Umbilical cord (tissue), 2 donors: ENCODE measurements around the gene FERMT1. TPM values are rescaled to one million over a fixed set of nuclear protein-coding genes. Genes with fewer than 3 reads are reported as not detected.
"Not testable (repeated sequence)": the region's sequence is repeated elsewhere in the genome, so short reads cannot be mapped to it uniquely, and the experiment has no call there.

Experiments
- DNase-seq: peaks from one replicate; pipeline ENCODE4 v3.0.0-alpha.2; 2015; ENCODE audit warnings: low spot score
- total RNA-seq: library from RNA; depleted of rRNA; stranded (reverse); fragments of >200 nt; gene quantifications from one replicate; pipeline ENCODE4 v1.2.3, GENCODE V29; 2014; ENCODE audit warnings: low replicate concordance; ENCODE audit not compliant: insufficient read depth

Gene FERMT1
- total RNA-seq, 1 donor from 2014 or later, result 2.6 TPM

DNA sequence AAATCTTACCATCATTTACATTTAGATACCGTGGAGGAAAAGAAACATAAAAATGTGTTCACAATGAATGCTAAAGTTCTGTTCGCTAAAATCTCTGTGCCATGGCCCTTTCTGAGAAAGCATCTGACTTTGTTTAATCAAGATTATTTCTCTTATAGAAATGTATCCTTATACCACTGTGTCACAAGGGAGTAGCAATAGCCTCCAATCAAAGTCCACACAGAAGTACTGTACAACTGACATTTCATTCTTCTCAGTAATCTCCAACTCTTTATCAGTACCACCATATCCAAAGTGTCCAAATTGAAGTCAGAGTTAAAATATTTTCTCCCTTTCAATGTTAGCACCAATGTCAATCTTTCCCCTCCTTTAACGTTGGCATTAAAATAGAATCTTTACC, 6.1 kb downstream of the FERMT1 start:
- DNase-seq, result no peak

DNA sequence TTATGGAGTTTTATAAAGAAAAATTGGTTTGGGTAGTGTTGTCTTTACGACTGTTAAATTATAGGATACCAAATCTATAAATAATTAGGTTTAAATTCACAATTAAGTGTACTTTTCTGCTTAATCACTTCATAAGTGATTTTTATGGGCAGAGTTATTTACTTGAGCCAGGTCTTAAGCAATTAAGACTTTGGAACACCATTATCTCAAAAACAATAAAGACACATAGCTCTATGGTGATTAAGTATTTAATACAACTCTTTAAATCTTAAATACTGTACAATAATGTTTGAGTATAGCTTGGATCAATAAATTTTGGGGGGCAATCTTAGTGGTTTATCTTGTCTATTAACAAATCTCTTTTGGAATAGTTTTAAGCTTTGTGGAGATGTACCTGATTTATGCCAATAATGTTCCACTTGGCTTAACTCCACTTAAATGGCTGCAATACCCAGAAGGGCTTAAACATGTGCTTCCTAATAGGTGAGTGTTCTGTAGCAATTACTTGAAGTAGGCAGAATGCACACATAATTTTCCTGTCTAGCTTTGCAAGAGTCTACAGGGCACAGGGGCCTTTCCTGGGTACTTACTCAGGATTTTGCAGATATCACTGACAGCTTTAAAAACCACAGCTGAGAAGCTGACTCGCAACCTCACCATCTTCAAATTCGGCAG, 7.5 kb downstream of the FERMT1 start:
- no peak for DNase-seq

DNA sequence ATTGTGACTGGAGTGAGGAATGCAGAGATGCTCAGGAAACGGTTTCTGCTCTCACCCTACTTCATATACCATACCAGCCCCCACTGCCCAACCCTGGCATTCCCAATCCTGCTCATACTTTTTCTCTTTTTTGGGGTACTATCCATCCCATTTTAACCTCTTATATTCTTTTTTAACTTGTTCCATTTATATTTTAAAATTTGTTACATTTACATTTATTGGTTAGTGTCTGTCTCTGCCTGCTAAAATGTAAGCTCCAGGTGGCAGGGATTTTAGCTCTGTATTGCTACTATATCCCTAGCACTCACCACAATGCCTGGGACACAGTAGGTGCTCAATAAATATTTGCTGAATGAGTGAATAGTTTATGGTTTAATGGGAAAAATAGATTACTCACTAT, 8.1 kb downstream of the FERMT1 start:
- DNase-seq, result no peak

DNA sequence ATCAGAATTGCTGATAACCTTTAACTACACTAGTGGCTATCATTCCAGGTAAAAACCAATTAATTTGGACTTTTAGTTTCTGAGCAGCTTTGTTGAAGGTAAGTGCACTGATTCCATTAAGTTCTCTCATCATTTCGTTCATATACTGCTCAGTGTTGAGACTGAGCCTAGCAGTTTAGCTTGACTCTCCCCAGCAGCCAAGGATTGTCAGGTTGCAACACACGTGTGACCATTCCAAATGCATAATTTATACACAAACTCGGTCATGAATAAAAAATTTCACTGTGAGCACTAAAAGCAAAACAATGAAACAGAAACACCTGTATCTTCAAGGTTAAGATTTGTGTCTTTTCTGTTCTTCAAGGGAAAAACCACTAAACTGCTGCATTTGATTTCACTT, 8.9 kb downstream of the FERMT1 start:
- no peak for DNase-seq

DNA sequence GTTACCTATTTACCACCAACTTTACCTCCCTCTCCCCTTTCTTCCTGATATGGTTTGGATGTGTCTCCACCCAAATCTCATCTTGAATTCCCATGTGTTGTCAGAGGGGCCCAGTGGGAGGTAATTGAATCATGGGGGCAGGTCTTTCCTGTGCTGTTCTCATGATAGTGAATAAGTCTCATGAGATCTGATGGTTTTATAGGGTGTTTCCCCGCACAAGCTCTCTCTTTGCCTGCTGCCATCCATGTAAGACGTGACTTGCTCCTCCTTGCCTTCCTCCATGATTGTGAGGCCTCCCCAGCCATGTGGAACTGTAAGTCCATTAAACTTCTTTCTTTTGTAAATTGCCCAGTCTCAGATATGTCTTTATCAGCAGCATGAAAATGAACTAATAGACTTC, 9.9 kb downstream of the FERMT1 start:
- not testable (repeated sequence) for DNase-seq

DNA sequence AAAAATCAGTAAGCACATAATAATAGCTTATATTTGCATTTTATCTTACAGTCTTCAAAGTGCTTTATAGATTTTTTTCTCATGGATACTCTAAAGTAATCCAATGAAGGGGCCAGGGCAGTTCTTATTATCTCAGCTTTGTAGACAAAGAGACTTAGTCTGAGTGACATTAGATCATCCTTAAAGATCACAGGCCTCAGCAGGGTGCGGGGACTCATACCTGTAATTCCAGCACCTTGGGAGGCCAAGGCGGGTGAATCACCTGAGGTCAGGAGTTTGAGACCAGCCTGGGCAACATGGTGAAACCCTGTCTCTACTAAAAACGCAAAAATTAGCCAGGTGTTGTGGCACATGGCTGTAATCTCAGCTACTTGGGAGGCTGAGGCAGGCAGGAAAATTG, 14.5 kb downstream of the FERMT1 start:
- DNase-seq, result no peak

DNA sequence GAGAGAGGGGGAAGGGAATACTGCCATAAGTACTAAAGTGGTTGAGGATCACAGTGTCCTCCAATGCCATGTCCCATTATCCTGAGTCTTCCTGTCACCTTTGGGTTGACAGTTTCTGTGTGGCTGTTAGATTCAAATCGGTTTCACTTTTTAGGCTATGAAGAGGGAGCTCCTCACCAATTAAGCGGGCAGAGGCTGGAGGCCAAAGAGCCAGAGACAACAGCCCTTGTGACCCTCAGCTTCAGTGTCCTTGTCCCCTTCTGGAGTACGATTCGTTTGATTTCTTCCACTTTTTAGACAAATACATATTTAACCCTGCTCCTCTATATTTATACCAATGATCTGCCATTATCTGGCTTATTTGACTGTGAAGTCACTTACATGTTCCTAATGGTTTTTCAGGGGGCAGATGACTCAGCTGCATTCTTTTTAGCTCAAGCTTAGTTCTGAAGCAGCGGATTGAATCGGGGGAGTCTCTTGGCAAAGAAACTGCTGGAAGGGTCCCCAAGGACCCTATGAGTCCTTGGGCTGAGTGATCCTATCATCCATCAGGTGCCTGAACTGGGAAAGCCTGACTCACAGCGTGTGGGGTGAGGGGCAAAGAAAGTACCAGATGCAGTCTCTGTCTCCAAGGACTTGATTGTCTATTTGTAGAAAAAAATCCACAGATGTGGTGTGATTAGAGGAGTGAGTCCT, 18.2 kb downstream of the FERMT1 start:
- DNase-seq, result no peak

DNA sequence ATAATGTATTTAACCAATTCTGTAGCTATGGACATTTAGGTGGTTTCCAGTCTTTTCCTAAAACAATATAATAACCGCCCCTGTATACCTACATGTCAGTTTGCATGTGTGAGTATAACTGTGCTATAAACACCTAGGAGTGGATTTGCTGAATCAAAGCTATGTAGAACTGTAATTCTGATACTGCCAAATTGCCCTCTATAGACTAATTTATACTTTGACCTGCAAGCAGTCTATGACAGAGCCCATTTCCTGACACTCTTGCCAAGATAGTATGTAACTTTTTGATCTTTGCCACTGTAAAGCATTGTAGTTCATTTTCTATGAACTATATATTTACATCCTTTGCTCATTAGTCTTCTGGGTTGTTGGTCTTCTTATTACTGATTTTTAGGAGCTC, 19.5 kb downstream of the FERMT1 start:
- no peak for DNase-seq

DNA sequence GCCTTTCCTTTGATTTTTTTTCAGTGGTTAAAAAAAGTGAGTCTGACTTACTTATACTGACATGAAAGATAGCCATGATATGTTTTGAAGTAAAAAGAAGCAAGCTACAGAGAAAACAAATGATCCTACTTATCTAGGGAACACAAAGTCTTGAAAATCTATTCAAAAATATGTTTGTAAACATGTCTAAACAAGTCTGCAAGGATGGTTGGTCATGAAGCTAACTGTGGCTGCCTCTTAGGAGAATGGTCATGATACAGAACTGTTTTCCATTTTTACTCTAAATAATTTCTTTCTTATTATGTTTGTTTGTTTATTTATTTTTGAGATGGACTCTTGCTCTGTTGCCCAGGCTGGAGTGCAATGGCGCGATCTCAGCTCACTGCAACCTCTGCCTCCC, 21.5 kb downstream of the FERMT1 start:
- no peak for DNase-seq

GRCh38 chr20:6100246-6100645, 22.6 kb downstream of the FERMT1 start:
- DNase-seq, result no peak

- DNase-seq, result no peak
Observed at GRCh38 chr20:6099819-6100218, 23.0 kb downstream of the FERMT1 start.

DNA sequence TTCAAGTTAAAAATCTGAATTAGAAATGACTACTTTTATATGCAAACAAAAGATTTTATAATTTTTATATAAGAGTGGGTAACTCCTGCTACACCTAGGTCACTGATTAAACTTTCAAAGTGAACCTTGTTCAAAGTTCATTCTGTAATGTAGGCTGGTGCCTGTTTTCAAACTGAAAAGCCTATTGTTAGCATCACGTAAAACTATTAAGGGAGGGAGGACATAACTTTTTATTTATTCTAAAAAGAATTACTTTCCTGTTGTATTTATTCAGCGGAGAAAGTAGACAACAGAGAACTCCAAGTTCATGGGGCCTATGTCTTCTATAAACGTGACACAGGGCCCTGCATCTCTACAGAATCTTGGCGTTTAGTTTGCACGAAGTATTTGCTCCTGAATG, 27.4 kb downstream of the FERMT1 start:
- DNase-seq, result no peak

DNA sequence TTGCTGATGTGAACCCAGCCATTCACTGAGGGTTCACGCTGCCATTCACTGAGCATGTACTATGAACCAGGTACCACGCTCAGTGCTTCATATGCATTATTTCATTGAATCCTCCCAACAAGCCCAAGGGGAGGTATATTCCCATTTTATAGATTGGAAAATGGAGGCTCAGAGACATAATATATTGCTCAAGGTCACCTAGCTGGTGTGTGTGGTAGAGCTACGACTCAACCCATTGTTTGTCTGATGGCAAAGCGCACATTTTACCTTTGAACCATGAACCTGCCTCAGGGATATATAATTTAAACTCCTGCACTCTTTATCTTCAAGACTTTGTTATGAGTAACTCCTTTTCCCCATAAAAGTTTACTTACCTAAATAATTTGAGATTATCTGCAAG, 28.3 kb downstream of the FERMT1 start:
- no peak for DNase-seq

DNA sequence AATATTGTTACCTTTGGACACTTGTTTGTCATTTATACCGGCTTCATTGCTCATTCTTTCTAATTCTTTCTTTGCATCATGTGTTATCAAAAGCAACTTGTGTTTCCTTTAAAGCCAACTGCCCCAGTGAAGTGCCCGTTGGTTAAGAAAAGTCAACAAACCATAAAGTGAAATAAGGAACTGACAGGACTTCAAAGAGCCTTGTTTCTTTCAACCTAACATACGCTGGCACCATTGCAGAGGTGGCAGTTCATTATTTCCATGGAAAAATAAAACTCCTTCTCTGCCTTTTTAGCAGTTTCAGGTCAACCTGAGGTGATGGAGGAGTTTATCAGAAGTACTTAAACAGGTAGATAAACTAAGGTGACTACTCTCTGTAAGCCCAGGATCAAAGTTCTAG, 28.8 kb downstream of the FERMT1 start:
- DNase-seq, result no peak

- DNase-seq, result no peak
Observed at GRCh38 chr20:6091661-6092060, 31.2 kb downstream of the FERMT1 start.

DNA sequence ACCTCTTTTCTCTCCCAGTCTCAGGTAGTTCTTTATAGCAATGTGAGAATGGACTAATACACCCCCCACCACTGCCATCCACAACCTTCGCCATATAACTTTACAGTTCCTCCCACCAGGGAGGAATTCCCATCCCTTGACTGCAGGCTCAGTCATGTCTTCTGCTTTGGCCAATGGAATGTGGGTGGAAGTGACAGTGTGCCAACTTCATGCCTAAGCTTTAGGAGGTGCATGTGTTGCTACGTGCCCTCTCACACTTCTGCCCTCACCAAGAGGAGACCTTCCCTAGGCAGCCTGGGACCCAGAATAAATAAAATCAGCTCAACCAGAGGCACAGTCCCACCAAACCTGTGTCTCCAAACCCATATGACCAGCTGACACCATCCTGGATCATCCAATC, 36.0 kb downstream of the FERMT1 start:
- DNase-seq, result no peak

GRCh38 chr20:6083926-6084325, 38.9 kb downstream of the FERMT1 start:
- no peak for DNase-seq

- DNase-seq, result no peak
Observed at GRCh38 chr20:6081236-6081635, 41.6 kb downstream of the FERMT1 start.

DNA sequence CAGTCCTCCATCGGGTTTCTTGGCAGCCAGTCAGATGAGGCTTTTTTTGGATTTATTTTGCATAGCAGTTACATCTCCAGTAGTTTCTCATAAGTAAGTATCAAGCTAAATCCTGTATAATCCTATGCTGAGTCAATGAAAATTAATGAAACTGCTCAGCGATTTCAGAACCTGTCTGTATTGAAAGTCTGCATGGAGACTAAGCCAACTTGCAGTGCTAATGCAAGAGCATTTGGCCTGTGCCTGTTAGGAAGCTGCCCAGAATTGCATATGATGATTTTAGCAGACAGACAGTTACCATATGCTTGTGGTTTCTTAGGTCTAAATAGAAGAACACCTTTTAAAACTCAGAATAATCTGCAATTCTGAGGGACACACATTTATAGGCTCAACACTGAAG, 43.8 kb downstream of the FERMT1 start:
- peak; percentile 18 for DNase-seq

- peak; percentile 91 for DNase-seq
Observed at GRCh38 chr20:6075428-6076219, 47.2 kb downstream of the FERMT1 start.

GRCh38 chr20:6074784-6075183, 48.0 kb downstream of the FERMT1 start:
- DNase-seq, result no peak

- DNase-seq, result peak; percentile 9
Observed at GRCh38 chr20:6074145-6074561, 48.7 kb downstream of the FERMT1 start.
